Stimulated activated CD8-positive, alpha-beta memory T cell treated with anti-CD3 and anti-CD28 coated beads, Interleukin-12 subunit alpha, Interleukin-12 subunit beta, amount 100 ng/mL, for 24 hours (primary cell): Measurements from ENCODE around the gene IQCF6.
"Not testable (repeated sequence)": the region's sequence is repeated elsewhere in the genome, so short reads cannot be mapped to it uniquely, and the experiment has no call there.

Source experiments
- DNase-seq: peaks from one replicate; pipeline ENCODE4 v3.0.0-alpha.2; 2020; ENCODE audit errors: extremely low read depth

Gene IQCF6

GRCh38 chr3:51779137-51779536, at the start of gene IQCF6:
IQCF6 (minus strand) TSS chr3:51779237; CDS start chr3:51779224, 13 bp downstream.
- no peak for DNase-seq

- no peak for DNase-seq
Measured at GRCh38 chr3:51828297-51828696, 49.3 kb upstream of the IQCF6 start.

- no peak for DNase-seq
Measured at GRCh38 chr3:51819709-51820406, 40.8 kb upstream of the IQCF6 start.

DNA sequence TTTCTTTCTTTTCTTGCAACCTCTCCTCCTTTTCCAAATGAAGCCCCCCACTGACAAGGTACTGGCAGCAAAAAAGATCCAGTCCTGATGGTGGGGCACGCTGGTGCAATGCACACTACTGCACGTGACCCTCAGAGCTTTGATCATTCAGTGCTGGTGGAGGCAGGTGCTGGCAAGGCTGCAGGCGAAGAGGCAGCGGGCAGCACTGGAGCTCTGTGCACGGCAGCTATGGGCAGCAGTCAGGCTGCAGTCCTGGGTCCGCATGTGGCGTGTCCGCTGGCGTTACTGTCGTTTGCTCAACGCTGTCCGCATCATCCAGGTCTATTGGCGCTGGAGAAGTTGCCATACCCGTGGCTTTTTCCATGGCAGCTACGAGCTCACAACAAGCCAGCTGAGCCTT, 40.1 kb upstream of the IQCF6 start:
- DNase-seq = no peak

- no peak for DNase-seq
Measured at GRCh38 chr3:51817375-51817774, 38.3 kb upstream of the IQCF6 start.

DNA sequence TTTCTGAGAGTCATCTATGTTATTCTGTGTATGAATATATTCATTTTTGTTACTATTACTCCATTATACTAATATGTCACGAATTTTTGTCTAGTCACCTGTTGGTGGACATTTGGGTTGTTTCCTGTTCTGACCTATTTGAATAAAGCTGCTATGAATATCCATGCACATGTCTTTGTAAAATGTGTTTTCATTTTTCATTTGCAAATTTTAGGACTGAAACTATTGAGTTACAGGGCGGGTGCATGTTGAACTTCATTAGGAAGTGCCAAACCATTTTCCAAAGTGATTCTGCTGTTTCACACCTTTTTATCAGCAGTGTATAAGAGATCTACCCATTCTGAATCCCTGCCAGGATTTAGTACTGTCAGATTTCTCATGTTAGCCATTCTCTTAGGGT, 37.7 kb upstream of the IQCF6 start:
- no peak for DNase-seq

GRCh38 chr3:51815614-51816013, 36.6 kb upstream of the IQCF6 start:
- no peak for DNase-seq

- no peak for DNase-seq
Measured at GRCh38 chr3:51814034-51814433, 35.0 kb upstream of the IQCF6 start.

GRCh38 chr3:51813539-51813938, 34.5 kb upstream of the IQCF6 start:
- DNase-seq = no peak

DNA sequence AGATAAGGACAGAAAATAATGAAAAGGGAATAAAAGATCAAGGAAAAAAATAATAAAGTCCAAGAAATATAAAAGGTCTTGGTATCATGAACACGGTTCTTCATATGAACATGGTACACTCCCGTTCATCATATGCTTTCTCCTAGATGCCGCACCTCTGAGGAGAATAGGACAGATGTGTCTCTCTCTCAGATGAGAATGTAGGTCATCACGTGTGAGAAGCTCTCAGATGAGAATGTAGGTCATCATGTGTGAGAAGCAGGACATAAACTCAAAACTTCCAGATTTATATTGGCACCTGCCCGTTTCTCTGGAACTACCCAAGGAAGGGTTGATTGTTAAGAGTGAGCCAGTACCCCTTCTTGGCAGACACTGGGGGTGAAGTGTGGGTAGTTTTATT, 29.9 kb upstream of the IQCF6 start:
- no peak for DNase-seq

DNA sequence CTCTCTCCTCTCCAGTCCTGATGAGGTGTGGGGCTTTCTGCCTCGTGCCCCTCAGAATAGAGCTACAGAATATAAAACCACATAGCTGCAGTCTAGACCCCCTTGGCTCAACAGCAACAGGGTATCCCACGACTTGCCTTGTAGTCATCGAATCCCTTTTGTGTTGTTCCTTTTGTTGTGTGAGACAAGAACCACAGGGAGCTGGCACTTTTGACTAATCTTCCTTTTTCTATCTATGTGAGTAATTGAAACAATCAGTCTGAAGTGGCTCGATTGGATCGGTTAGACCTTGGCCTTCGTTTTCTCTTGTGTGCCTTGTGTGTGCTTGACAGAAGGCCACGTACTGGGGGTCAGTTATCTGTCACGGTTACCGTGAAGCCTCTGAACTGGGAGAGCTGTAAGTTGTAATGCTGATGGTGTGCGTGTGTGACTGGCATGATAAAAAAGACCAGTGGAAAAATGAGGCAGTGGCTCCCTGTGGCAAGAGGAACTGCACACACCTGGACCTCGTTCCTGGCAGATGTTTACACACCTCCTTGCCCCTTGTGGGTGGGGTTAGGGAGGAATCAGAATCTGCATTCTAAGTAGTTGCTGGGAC, 23.2 kb upstream of the IQCF6 start:
- DNase-seq = no peak

DNA sequence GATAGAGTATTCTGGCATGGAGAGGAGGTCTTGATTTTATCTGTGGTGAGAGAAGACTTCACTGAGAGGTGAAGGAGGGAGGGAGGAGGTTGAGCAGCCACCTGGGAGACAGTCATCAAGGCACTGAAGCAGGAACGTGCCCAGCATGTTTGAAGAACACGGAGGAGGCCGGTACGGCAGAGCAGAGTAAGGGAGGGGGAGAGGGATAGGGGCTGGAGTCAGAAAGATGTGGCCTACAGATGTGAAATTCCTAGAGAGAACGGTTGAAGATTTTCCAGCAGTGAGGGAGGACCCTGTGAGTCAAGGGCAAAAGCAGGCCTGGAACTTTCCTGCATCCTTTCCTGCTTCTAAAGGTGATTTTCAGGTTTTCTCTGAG, 21.7 kb upstream of the IQCF6 start:
- no peak for DNase-seq

- no peak for DNase-seq
Measured at GRCh38 chr3:51799879-51800749, 21.1 kb upstream of the IQCF6 start.

- no peak for DNase-seq
Measured at GRCh38 chr3:51798411-51798963, 19.4 kb upstream of the IQCF6 start.

DNA sequence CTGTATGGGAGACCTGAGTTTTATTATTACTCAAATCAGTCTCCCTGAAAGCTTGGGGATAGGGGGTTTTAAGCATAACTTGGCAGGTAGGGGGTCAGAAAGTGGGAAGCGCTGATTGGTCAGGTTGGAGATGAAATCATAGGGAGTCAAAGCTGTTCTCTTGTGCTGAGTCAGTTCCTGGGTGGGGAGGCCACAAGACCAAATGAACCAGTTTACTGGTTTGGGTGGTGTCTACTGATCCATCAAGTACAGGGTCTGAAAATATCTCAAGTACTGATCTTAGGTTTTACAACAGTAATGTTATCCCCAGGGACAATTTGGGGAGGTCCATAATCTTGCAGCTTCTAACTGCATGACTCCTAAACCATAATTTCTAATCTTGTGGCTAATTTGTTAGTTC, 17.8 kb upstream of the IQCF6 start:
- DNase-seq = no peak

- DNase-seq = no peak
Measured at GRCh38 chr3:51794206-51794605, 15.2 kb upstream of the IQCF6 start.

- no peak for DNase-seq
Measured at GRCh38 chr3:51792206-51792605, 13.2 kb upstream of the IQCF6 start.

DNA sequence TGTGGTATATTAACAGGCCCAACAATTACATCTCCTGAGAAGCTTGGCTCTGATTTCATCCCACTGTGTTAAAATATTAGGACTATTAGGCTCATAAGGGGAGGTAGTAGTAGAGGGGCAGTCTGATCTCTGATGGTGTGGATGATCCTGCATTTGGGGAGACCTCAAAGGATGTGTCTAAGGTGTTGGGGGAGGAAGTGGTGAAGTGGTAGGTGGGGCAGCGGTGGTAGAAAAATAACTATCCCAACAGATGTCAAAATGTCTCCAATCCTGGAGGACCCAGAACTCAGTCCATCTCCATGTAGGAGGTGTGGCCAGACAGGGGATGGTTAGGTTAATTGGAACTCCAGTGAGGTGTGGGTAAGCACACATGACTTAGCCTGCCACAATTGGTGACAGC, 10.4 kb upstream of the IQCF6 start:
- no peak for DNase-seq

GRCh38 chr3:51787576-51787975, 8.5 kb upstream of the IQCF6 start:
- DNase-seq = not testable (repeated sequence)

DNA sequence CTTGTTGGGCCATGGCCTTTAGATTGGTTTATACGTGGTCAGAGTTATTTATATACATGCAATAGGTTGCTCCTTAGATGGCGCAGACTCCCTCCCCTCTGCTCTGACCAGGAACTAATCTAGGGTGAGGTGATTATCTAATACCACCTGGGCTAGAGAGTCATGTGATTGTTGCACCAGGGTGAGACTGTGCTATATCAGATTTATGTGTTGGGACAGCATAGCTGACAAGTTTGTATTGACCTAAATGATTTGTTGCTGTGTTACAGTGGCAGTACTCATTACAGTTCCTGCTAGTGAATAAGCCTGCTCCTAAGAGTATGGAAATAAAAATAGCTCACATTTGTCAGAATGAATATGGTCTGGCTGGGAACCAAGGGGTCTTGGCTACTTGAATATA, 7.2 kb upstream of the IQCF6 start:
- DNase-seq = no peak

DNA sequence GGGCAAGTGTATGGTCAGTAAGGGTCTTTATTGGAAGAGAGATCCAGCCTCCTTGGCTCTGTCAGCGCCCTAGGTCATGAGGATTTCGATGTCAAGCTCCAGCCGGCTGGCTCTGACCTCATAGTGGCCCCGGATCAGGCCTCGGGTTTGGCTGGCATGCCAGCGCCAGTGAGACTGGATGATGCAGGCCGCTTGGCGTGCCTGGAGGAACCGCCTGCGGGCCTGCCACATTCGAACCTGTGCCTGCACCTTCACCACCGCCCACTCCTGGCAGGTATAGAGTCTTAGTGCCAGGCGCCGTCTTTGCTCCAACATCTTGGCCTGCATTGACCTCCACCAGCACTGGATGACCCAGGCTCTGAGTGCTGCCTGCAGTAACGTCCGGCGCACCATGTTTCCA, 483 bp downstream of the IQCF6 start:
- no peak for DNase-seq

- no peak for DNase-seq
Measured at GRCh38 chr3:51777985-51778384, 1.1 kb downstream of the IQCF6 start.
